GM12878 (cell line): Measurements from ENCODE around the gene NTM. TPM values are rescaled to one million over a fixed set of nuclear protein-coding genes. Genes with fewer than 3 reads are reported as not detected.

ENCODE experiments used
- ATAC-seq: fragments of 200-7000 bp; cut with Tn5 transposase; 3 replicates; pipeline ENCODE4 v1.9.1; 2020; ENCODE audit warnings: mild to moderate bottlenecking, moderate library complexity
- BruUV-seq: library from RNA; stranded (reverse); fragments of 400-500 nt; replicated peaks from 2 replicates; lab custom pipeline; 2021; lab: Mats Ljungman, UMichigan
- CTCF ChIA-PET: fragments of 300-600 bp; sonication (Branson Sonifier 250); formaldehyde crosslinking; extraction: SDS; loops from one replicate; lab custom pipeline; 2021; ENCODE audit warnings: inconsistent platforms; lab: Yijun Ruan, JAX
- POLR2A ChIA-PET: fragments of 350-600 bp; formaldehyde crosslinking; extraction: SDS; loops from one replicate; lab custom pipeline; 2021; ENCODE audit warnings: inconsistent platforms; lab: Charles Lee
- RAD21 ChIA-PET: fragments of 300-600 bp; sonication (Branson Sonifier 250); formaldehyde crosslinking; loops from one replicate; lab custom pipeline; 2023; ENCODE audit warnings: antibody characterized with exemption; ENCODE audit not compliant: unreplicated experiment; lab: Charles Lee
- SMC1A ChIA-PET: fragments of 300-600 bp; sonication (Branson Sonifier 250); formaldehyde crosslinking; loops from one replicate; lab custom pipeline; 2023; ENCODE audit not compliant: unreplicated experiment, uncharacterized antibody; lab: Charles Lee
- DNase-seq: peaks from one replicate; pipeline ENCODE4 v3.0.0-alpha.2; 2011; ENCODE audit warnings: low read depth, low spot score
- FAIRE-seq: peaks from 3 replicates; lab custom pipeline; 2011; peaks lifted over from hg19 to GRCh38; lab: Jason Lieb, UNC
- H2AFZ ChIP-seq: 2 replicates; pipeline ENCODE4 v1.6.0; 2011; ENCODE audit warnings: low read depth, low read length, control low read depth; ENCODE audit not compliant: control insufficient read depth
- H3K27ac ChIP-seq: 2 replicates; pipeline ENCODE4 v1.5.1; 2011; ENCODE audit warnings: control low read depth; ENCODE audit not compliant: control insufficient read depth, insufficient read depth
- H3K27me3 ChIP-seq, 2 experiments: replicated peaks in 1 of 2; 2 replicates each; pipeline versions ENCODE4 v1.6.0 to v1.6.1; 2011; ENCODE audit warnings: low read length in 1 of 2; ENCODE audit not compliant: control insufficient read depth in 2 of 2, insufficient read depth in 2 of 2
- H3K36me3 ChIP-seq, 2 experiments: 2 replicates each; pipeline ENCODE4 v1.5.1; 2011; ENCODE audit warnings: low read length in 1 of 2; ENCODE audit not compliant: control insufficient read depth in 2 of 2, insufficient read depth in 2 of 2
- H3K4me1 ChIP-seq: 2 replicates; pipeline ENCODE4 v1.6.1; 2011; ENCODE audit warnings: mild to moderate bottlenecking, low read length, moderate library complexity, mixed read lengths; ENCODE audit not compliant: control insufficient read depth, insufficient read depth
- H3K4me2 ChIP-seq: 2 replicates; pipeline ENCODE4 v1.6.0; 2011; ENCODE audit warnings: control low read depth; ENCODE audit not compliant: control insufficient read depth, insufficient read depth
- H3K4me3 ChIP-seq: fragments of 200-600 bp; sonication (generic); 2 replicates; pipeline ENCODE4 v1.5.1; 2016
- H3K79me2 ChIP-seq: 2 replicates; pipeline ENCODE4 v1.6.0; 2011; ENCODE audit warnings: low read length; ENCODE audit not compliant: control insufficient read depth, insufficient read depth
- H3K9ac ChIP-seq: 2 replicates; pipeline ENCODE4 v1.8.0; 2011; ENCODE audit warnings: low read length, control low read depth, mixed read lengths; ENCODE audit not compliant: control insufficient read depth, insufficient read depth
- H3K9me3 ChIP-seq: replicated peaks from 3 replicates; pipeline ENCODE4 v1.5.1; 2011; ENCODE audit warnings: mild to moderate bottlenecking, low read length; ENCODE audit not compliant: control insufficient read depth, insufficient read depth
- H4K20me1 ChIP-seq: 2 replicates; pipeline ENCODE4 v1.6.0; 2011; ENCODE audit not compliant: control insufficient read depth, insufficient read depth
- CBFB ChIP-seq: IDR thresholded peaks from 2 replicates; pipeline ENCODE4 v1.6.1; 2016; ENCODE audit warnings: antibody characterized with exemption, low read depth
- EP300 ChIP-seq, 2 experiments: fragments of 150-350 bp in 1 of 2; IDR thresholded peaks; 2 replicates each; pipeline ENCODE4 v1.6.1; 2011 to 2012; ENCODE audit warnings: low read depth in 2 of 2, low read length in 2 of 2, borderline replicate concordance in 1 of 2, improper control_type of control experiment in 1 of 2, inconsistent platforms in 1 of 2; ENCODE audit not compliant: control insufficient read depth in 1 of 2
- FOXK2 ChIP-seq: fragments of 450-650 bp; IDR thresholded peaks from 2 replicates; pipeline ENCODE4 v1.6.1; 2017; ENCODE audit warnings: mild to moderate bottlenecking, moderate library complexity
- GABPA ChIP-seq: IDR thresholded peaks from 2 replicates; pipeline ENCODE4 v1.6.1; 2014; ENCODE audit warnings: antibody characterized with exemption, low read depth, mild to moderate bottlenecking, inconsistent platforms
- MEF2B ChIP-seq: fragments of 450-650 bp; IDR thresholded peaks from 2 replicates; pipeline ENCODE4 v1.6.1; 2018; ENCODE audit warnings: mild to moderate bottlenecking, moderate library complexity; ENCODE audit not compliant: partially characterized antibody, poor library complexity, severe bottlenecking
- MTA2 ChIP-seq: fragments of 450-650 bp; IDR thresholded peaks from 2 replicates; pipeline ENCODE4 v1.6.1; 2016; ENCODE audit warnings: low read depth, mild to moderate bottlenecking, moderate library complexity
- NFIC ChIP-seq: IDR thresholded peaks from 2 replicates; pipeline ENCODE4 v1.6.1; 2012; ENCODE audit warnings: low read depth, mild to moderate bottlenecking, inconsistent platforms, low read length, moderate library complexity
- NFXL1 ChIP-seq: fragments of 450-650 bp; IDR thresholded peaks from 2 replicates; pipeline ENCODE4 v1.6.1; 2017; ENCODE audit warnings: antibody characterized with exemption, mild to moderate bottlenecking, borderline replicate concordance
- RB1 ChIP-seq: fragments of 450-650 bp; formaldehyde crosslinking; IDR thresholded peaks from 2 replicates; pipeline ENCODE4 v1.6.1; 2017; ENCODE audit warnings: mild to moderate bottlenecking, borderline replicate concordance
- RCOR1 ChIP-seq: conservative IDR thresholded peaks from 2 replicates; pipeline ENCODE4 v1.6.1; 2012; ENCODE audit warnings: low read depth, low read length, improper control_type of control experiment
- RFX5 ChIP-seq: IDR thresholded peaks from 2 replicates; pipeline ENCODE4 v1.6.1; 2011; ENCODE audit warnings: low read depth, low read length, improper control_type of control experiment
- SPI1 ChIP-seq: IDR thresholded peaks from 2 replicates; pipeline ENCODE4 v1.6.1; 2011; ENCODE audit warnings: low read depth, mild to moderate bottlenecking, low read length, moderate library complexity, borderline replicate concordance; ENCODE audit not compliant: insufficient read depth
- SREBF1 ChIP-seq: IDR thresholded peaks from 2 replicates; pipeline ENCODE4 v1.6.1; 2012; ENCODE audit warnings: mild to moderate bottlenecking, low read length
- TARDBP ChIP-seq: IDR thresholded peaks from 2 replicates; pipeline ENCODE4 v1.6.1; 2016; ENCODE audit warnings: borderline replicate concordance
- WGBS: methylation state at CpG from one replicate; pipeline ENCODE4 v1.1.6; 2016; ENCODE audit warnings: low lambda C conversion rate; ENCODE audit not compliant: insufficient replicate concordance, insufficient coverage; ENCODE audit errors: missing lambda C conversion rate; 5-methylcytosine and 5-hydroxymethylcytosine counted together
- in situ Hi-C: fragments of 300-500 bp; cut with MboI; formaldehyde crosslinking; loops from 9 replicates; pipeline ENCODE4 v1.14.3; 2018; ENCODE audit warnings: mixed read lengths
- intact Hi-C: fragments of 100-400 bp; cut with micrococcal nuclease; formaldehyde crosslinking; loops from one replicate; pipeline ENCODE4 v1.14.2; 2022; ENCODE audit not compliant: unreplicated experiment
- polyA plus RNA-seq, 11 experiments: library from polyadenylated mRNA; depleted of rRNA in 4 of 11; unstranded in 6 of 11; stranded (reverse) in 5 of 11; fragments of >200 nt; fragmentation: Nextera tagmentation in 4 of 11; fragmentation: Illumina TruSeq in 1 of 11; extraction: Ambion mirVana in 4 of 11; extraction: Trizol in 1 of 11; gene quantifications; 1 replicate in 1 of 11; 2 replicates in 10 of 11; pipeline versions ENCODE4 v1.2.1 to v1.2.3, GENCODE V29; 2011 to 2016; ENCODE audit warnings: inconsistent platforms in 2 of 11, missing spikeins in 2 of 11, low read depth in 1 of 11
- total RNA-seq, 4 experiments: library from RNA; depleted of rRNA in 3 of 4; stranded (reverse); fragments of >200 nt in 3 of 4; fragmentation: Illumina TruSeq in 1 of 4; extraction: Trizol in 1 of 4; gene quantifications; 2 replicates each; pipeline versions ENCODE4 v1.2.1 to v1.2.3, GENCODE V29; 2013 to 2021
- TF ChIP-seq, protein P1 (sequence below): fragments of 450-650 bp; IDR thresholded peaks from 2 replicates; pipeline ENCODE4 v1.6.1; 2017; ENCODE audit warnings: borderline replicate concordance
- TF ChIP-seq, protein P2 (sequence below): IDR thresholded peaks from 2 replicates; pipeline ENCODE4 v1.6.1; 2011; ENCODE audit warnings: mild to moderate bottlenecking, low read depth, low read length, moderate library complexity; ENCODE audit not compliant: insufficient replicate concordance
- TF ChIP-seq, protein P3 (sequence below): fragments of 450-650 bp; IDR thresholded peaks from 2 replicates; pipeline ENCODE4 v1.6.1; 2017; ENCODE audit warnings: mild to moderate bottlenecking, moderate library complexity

The NTM gene
- total and polyA plus RNA-seq, 10 of the 15 experiments (the other 5 are each of a cell fraction or from before 2014, with no cell fraction given): not detected

DNA sequence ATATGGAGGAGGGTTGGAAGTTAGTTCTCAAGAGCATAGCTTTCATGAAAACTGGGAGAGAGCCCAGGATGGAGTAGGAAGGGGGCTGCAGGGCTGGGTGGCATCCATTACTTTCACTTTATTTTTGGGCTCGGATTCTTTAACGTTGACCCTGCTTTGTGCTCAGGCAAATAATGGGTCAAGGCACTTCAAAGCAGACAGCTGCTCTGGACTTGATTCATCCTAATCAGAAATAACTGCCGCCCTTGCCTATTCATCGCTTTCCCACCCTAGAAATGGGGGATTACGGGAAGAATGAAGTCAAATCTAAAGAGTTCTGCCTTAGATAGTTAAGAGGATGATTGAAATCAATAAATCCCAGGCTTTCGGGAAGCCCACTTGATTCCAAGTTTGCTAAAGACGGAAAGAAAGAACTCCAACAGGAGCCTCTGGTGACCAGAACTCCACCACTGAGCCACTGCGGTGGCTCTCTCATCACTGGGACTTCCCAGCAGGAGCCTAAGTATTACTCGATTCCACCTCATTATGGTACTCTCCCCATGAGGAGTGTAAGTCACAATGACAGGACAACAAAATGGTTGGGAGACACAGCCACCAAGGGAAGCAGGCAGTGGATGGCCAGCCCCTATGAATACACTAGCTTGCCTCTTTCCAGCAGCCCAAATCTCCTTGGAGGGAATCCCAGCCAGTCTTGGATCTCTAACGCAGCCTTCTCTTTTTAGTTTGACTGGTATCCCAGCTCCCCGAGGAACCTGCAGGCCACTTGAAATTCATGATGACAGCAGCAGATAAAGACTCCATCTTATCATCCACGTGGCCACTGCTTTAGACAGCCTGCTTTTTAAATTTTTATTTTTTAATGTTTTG is 815.5 kb downstream of the NTM start:
- WGBS: 26% methylated on average over 12 of the region's 12 CpGs
- no peak overlapping the region for H3K9ac ChIP-seq
- in situ Hi-C loops: no loop called here
- no peaks in the 10 kb centered on the region for H3K79me2 ChIP-seq
- no peak overlapping the region for H3K4me2 ChIP-seq
- H4K20me1 ChIP-seq: no peaks in the 10 kb centered on the region
- no peaks in the 10 kb centered on the region for H3K9me3 ChIP-seq
- intact Hi-C loops: loop anchor here (2.0 kb wide), 1 partner anchor 217 kb away; no protein-coding TSS in a partner anchor
- FAIRE-seq (no peak), ATAC-seq (no peak), DNase-seq (no peak)
- ChIA-PET SMC1A (no interaction called here), CTCF (interaction anchor here (0.6 kb wide), 1 partner anchor 67 kb away, joined by 3 read pairs; no protein-coding TSS in a partner anchor), POLR2A (no interaction called here), RAD21 (no interaction called here)
- H3K36me3 ChIP-seq: no peaks in the 10 kb centered on the region
- H3K27ac ChIP-seq: no peak overlapping the region
- H3K4me1 ChIP-seq: no peaks in the 10 kb centered on the region
- no peak overlapping the region for H3K4me3 ChIP-seq
- no TSS peak for BruUV-seq
- H2AFZ ChIP-seq: no peak overlapping the region
- peaks cover 0 to 1% of the 10 kb centered on the region in 2 experiments; a peak in 1 of 4 replicates for H3K27me3 ChIP-seq
- TF ChIP-seq, protein P1, sequence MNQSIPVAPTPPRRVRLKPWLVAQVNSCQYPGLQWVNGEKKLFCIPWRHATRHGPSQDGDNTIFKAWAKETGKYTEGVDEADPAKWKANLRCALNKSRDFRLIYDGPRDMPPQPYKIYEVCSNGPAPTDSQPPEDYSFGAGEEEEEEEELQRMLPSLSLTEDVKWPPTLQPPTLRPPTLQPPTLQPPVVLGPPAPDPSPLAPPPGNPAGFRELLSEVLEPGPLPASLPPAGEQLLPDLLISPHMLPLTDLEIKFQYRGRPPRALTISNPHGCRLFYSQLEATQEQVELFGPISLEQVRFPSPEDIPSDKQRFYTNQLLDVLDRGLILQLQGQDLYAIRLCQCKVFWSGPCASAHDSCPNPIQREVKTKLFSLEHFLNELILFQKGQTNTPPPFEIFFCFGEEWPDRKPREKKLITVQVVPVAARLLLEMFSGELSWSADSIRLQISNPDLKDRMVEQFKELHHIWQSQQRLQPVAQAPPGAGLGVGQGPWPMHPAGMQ: no peak
- TF ChIP-seq NFXL1 (no peak), NFIC (no peak), SPI1 (no peak), EP300 (IDR thresholded peaks at IDR 0.05; ENCODE audit: borderline replicate concordance in 1 of 2, control insufficient read depth in 1 of 2, low read depth in 2 of 2, low read length in 2 of 2) (no peak), MEF2B (no peak), TARDBP (no peak), RFX5 (no peak), MTA2 (no peak), SREBF1 (no peak), RCOR1 (no peak), RB1 (no peak), FOXK2 (no peak), CBFB (no peak), GABPA (no peak)
- TF ChIP-seq, protein P2, sequence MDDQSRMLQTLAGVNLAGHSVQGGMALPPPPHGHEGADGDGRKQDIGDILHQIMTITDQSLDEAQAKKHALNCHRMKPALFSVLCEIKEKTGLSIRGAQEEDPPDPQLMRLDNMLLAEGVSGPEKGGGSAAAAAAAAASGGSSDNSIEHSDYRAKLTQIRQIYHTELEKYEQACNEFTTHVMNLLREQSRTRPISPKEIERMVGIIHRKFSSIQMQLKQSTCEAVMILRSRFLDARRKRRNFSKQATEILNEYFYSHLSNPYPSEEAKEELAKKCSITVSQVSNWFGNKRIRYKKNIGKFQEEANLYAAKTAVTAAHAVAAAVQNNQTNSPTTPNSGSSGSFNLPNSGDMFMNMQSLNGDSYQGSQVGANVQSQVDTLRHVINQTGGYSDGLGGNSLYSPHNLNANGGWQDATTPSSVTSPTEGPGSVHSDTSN: no peak
- TF ChIP-seq, protein P3, sequence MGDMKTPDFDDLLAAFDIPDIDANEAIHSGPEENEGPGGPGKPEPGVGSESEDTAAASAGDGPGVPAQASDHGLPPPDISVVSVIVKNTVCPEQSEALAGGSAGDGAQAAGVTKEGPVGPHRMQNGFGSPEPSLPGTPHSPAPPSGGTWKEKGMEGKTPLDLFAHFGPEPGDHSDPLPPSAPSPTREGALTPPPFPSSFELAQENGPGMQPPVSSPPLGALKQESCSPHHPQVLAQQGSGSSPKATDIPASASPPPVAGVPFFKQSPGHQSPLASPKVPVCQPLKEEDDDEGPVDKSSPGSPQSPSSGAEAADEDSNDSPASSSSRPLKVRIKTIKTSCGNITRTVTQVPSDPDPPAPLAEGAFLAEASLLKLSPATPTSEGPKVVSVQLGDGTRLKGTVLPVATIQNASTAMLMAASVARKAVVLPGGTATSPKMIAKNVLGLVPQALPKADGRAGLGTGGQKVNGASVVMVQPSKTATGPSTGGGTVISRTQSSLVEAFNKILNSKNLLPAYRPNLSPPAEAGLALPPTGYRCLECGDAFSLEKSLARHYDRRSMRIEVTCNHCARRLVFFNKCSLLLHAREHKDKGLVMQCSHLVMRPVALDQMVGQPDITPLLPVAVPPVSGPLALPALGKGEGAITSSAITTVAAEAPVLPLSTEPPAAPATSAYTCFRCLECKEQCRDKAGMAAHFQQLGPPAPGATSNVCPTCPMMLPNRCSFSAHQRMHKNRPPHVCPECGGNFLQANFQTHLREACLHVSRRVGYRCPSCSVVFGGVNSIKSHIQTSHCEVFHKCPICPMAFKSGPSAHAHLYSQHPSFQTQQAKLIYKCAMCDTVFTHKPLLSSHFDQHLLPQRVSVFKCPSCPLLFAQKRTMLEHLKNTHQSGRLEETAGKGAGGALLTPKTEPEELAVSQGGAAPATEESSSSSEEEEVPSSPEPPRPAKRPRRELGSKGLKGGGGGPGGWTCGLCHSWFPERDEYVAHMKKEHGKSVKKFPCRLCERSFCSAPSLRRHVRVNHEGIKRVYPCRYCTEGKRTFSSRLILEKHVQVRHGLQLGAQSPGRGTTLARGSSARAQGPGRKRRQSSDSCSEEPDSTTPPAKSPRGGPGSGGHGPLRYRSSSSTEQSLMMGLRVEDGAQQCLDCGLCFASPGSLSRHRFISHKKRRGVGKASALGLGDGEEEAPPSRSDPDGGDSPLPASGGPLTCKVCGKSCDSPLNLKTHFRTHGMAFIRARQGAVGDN: no peak
